Gastrocnemius medialis (tissue), 4 donors: ENCODE results near the gene SRSF3. TPM values are rescaled to one million over a fixed set of nuclear protein-coding genes. Genes with fewer than 3 reads are reported as not detected.

ENCODE experiments used
- ATAC-seq, 2 donors: fragments of 150-250 bp; one replicate each; pipeline ENCODE4 v1.9.1; 2016
- DNase-seq, 2 donors: peaks; one replicate each; pipeline ENCODE4 v3.0.0-alpha.2; 2019
- H3K27ac ChIP-seq, 4 donors: fragments of 200-600 bp; sonication (generic); 1 replicate in 1 of 4; 2 replicates in 3 of 4; pipeline ENCODE4 v1.5.1; 2016 to 2018; ENCODE audit warnings: mild to moderate bottlenecking in 2 of 4, moderate library complexity in 1 of 4
- H3K27me3 ChIP-seq, 3 donors: fragments of 200-600 bp; sonication (generic) in 2 of 3; 1 replicate in 1 of 3; 2 replicates in 2 of 3; pipeline versions ENCODE4 v1.5.1 to v1.6.0; 2016 to 2019; ENCODE audit warnings: mild to moderate bottlenecking in 1 of 3, moderate library complexity in 1 of 3
- H3K36me3 ChIP-seq, 2 donors: fragments of 200-600 bp; sonication (generic) in 1 of 2; one replicate each; pipeline ENCODE4 v1.5.1; 2017 to 2018
- H3K4me1 ChIP-seq, 2 donors: fragments of 200-600 bp; sonication (generic) in 1 of 2; one replicate each; pipeline ENCODE4 v1.5.1; 2016 to 2017; ENCODE audit warnings: mild to moderate bottlenecking in 2 of 2
- H3K4me3 ChIP-seq, 4 donors: fragments of 200-600 bp; sonication (generic) in 3 of 4; 1 replicate in 1 of 4; 2 replicates in 3 of 4; pipeline ENCODE4 v1.5.1; 2016 to 2019; ENCODE audit warnings: mild to moderate bottlenecking in 2 of 4
- H3K9me3 ChIP-seq, 3 donors: fragments of 200-600 bp; sonication (generic) in 2 of 3; 1 replicate in 1 of 3; 2 replicates in 2 of 3; pipeline ENCODE4 v1.5.1; 2016 to 2019
- POLR2A ChIP-seq, 2 donors: fragments of 450-650 bp; IDR thresholded peaks; one replicate each; pipeline ENCODE4 v1.6.1; 2017; ENCODE audit warnings: antibody characterized with exemption in 2 of 2, mild to moderate bottlenecking in 2 of 2, moderate library complexity in 2 of 2
- in situ Hi-C, 4 donors: fragments of 200-750 bp; cut with MboI; loops; one replicate each; pipeline versions ENCODE4 v1.15.0 to v1.8.0; 2017; ENCODE audit warnings: low sequenced_read_pairs in 4 of 4
- intact Hi-C: fragments of 100-400 bp; cut with DNase I; formaldehyde crosslinking; loops from one replicate; pipeline ENCODE4 v1.15.1; 2023; ENCODE audit warnings: low total_unique reads
- total RNA-seq, 4 donors: library from RNA; depleted of rRNA; stranded (reverse); fragments of >200 nt; gene quantifications; one replicate each; pipeline versions ENCODE4 v1.1.0 to v1.2.3, GENCODE V29; 2016
- TF ChIP-seq, protein P1 (sequence below), 5 experiments: fragments of 450-650 bp in 3 of 5; fragments of 200-600 bp in 2 of 5; sonication (generic) in 2 of 5; IDR thresholded peaks in 4 of 5; conservative IDR thresholded peaks in 1 of 5; 1 replicate in 4 of 5; 2 replicates in 1 of 5; pipeline ENCODE4 v1.5.1; 2016 to 2019; ENCODE audit warnings: antibody characterized with exemption in 5 of 5, mild to moderate bottlenecking in 3 of 5, moderate library complexity in 3 of 5

Gene SRSF3
- total RNA-seq, 4 donors from 2014 or later, result 66.3 to 118 (median 83.2) TPM

DNA sequence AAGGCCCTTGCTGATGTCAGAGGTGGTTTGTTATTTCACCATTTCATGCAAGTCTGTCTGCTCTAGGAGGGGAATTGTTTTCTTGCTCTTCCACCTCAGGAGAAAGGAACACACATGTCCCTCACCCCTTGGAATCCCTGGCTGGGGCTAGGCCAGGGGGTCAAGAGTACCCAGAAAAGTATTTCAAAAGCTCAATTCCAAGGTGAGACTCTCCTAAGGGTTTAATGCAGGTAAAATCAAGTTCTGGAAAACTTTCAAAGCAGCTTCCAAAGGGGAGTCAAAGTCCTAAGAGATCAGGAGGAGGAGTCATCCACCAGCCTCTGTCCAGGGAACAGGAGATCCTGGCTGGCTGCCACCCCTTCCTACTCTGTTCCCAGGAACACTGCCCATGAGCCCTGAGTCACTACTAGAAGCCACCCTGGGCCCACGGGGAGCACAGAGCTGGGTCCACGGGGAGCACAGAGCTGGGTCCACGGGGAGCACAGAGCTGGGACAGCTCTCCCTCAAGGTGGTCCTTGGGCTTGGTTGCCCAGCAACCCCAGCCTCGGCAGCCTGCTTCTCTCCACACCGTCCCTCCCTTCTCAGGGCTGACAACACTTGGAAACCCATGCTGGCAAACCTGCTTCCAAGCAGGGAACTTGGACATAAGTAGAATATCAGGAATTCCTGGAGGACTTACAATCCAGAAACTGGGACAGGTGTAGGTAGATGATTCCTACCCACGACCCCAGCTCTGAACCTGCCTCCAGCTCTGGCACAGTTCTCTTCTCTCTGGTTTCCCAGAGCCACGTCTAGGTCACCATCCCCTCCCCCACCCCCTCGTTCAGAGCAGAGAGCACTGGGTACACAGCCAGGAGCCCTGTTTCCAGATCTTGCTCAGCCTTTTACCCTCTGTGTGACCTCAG lies 49.0 kb downstream of the SRSF3 start:
- no peaks in the 10 kb centered on the region for H3K36me3 ChIP-seq
- no peaks in the 10 kb centered on the region for H3K9me3 ChIP-seq
- in situ Hi-C loops, result no loop called here
- peak overlapping the region in 3 of 4 donors; percentile 18 to 41 (median 36) for H3K27ac ChIP-seq
- H3K27me3 ChIP-seq, result no peaks in the 10 kb centered on the region
- intact Hi-C loops, result no loop called here
- H3K4me1 ChIP-seq, result peaks cover 8 to 10% of the 10 kb centered on the region in 2 donors
- H3K4me3 ChIP-seq, result no peak overlapping the region
- TF ChIP-seq, protein P1, sequence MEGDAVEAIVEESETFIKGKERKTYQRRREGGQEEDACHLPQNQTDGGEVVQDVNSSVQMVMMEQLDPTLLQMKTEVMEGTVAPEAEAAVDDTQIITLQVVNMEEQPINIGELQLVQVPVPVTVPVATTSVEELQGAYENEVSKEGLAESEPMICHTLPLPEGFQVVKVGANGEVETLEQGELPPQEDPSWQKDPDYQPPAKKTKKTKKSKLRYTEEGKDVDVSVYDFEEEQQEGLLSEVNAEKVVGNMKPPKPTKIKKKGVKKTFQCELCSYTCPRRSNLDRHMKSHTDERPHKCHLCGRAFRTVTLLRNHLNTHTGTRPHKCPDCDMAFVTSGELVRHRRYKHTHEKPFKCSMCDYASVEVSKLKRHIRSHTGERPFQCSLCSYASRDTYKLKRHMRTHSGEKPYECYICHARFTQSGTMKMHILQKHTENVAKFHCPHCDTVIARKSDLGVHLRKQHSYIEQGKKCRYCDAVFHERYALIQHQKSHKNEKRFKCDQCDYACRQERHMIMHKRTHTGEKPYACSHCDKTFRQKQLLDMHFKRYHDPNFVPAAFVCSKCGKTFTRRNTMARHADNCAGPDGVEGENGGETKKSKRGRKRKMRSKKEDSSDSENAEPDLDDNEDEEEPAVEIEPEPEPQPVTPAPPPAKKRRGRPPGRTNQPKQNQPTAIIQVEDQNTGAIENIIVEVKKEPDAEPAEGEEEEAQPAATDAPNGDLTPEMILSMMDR (IDR thresholded peaks at IDR 0.05 in 4 of 5, conservative IDR thresholded peaks at IDR 0.05 in 1 of 5), result no peak
- no peak for TF ChIP-seq POLR2A (IDR thresholded peaks at IDR 0.05)
- ATAC-seq (peak; percentile 97), DNase-seq (peak; percentile 80 to 92)

DNA sequence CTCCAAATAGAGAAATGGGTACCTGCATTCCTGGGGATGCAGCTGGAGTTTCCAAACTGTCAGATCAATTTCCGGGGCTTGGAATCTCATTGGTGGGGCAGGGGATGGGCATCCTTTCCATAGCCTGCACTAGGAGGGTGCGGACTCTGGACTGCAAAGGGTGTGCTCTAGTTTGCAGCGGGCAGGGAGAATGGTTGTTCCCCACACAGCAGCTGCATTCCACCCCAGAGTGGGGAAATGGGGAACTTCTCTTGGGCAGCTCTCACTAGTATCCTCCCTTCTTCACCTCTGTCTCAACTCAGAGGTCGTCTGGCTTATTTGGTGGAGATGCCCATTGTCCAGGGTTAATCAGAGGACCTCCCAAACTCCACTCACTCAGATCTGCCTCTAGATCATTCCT lies 49.8 kb downstream of the SRSF3 start:
- no peak for ATAC-seq
- in situ Hi-C loops (no loop called here), intact Hi-C loops (no loop called here)
- Histone ChIP-seq H3K4me1 (peaks cover 8 to 10% of the 10 kb centered on the region in 2 donors), H3K4me3 (no peak overlapping the region), H3K36me3 (no peaks in the 10 kb centered on the region), H3K9me3 (no peaks in the 10 kb centered on the region), H3K27ac (no peak overlapping the region), H3K27me3 (no peaks in the 10 kb centered on the region)
- TF ChIP-seq POLR2A (IDR thresholded peaks at IDR 0.05), result no peak
- TF ChIP-seq, protein P1 (IDR thresholded peaks at IDR 0.05 in 4 of 5, conservative IDR thresholded peaks at IDR 0.05 in 1 of 5), result no peak
- no peak for DNase-seq

DNA sequence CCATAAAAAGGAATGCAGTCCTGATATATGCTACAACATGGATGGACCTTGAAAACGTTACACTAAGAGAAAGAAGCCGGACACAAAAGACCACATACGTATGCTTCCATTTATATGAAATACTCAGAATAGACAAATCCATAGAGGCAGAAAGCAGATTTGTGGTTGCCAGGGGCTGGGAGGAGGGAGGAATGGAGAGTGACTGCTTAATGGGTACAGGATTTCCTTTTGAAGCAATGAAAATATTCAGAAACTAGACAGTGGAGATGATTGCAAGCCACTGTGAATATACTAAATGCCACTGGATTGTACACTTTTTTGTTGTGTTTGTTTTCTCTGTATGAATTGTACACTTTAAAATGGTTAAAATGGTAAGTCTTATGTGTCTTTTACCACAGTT lies 54.9 kb downstream of the SRSF3 start:
- Histone ChIP-seq H3K27ac (no peak overlapping the region), H3K9me3 (no peaks in the 10 kb centered on the region), H3K4me3 (no peak overlapping the region), H3K4me1 (no peaks in the 10 kb centered on the region), H3K27me3 (no peaks in the 10 kb centered on the region), H3K36me3 (no peaks in the 10 kb centered on the region)
- intact Hi-C loops (no loop called here), in situ Hi-C loops (no loop called here)
- ATAC-seq (no peak), DNase-seq (no peak)
- no peak for TF ChIP-seq POLR2A (IDR thresholded peaks at IDR 0.05)
- TF ChIP-seq, protein P1 (IDR thresholded peaks at IDR 0.05 in 4 of 5, conservative IDR thresholded peaks at IDR 0.05 in 1 of 5), result no peak

DNA sequence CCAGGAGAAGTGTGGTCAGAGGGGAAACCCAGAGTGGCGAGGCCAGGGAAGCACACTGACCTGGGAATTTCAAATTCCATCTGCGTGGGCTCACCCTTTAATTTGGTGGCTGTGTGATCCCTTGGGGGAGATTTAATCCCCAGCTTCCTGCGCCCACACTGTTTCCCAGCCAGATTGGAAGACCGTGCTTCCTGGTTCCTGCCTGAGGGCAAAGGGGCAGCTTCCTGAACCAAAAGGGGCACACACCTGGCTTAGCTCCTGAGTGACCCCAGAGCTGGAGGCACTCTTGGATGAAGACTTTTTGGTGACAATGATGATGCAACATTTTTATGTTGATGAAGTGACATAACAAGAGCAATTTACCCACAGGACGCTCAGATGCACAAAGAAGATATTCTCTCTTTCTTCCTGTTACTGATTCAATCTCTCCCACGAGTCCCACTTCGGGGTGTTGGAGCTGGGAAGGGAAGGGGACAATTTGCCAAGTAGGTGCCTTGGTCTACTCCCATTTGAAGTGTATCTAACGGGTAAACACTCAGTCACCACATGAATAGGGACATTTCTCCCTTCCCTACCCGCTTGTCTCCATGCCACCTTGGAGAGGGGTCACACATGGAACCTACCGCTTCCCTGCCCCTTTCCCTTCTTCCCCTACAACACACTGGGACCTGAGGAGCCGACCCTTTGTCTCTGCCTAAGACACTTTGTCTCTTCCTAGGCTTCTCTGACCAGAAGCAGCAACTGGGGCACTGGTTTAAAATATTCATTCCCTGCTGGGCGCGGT lies 55.7 kb downstream of the SRSF3 start:
- H3K9me3 ChIP-seq, result no peaks in the 10 kb centered on the region
- no peak overlapping the region for H3K27ac ChIP-seq
- H3K27me3 ChIP-seq, result no peaks in the 10 kb centered on the region
- DNase-seq (no peak), ATAC-seq (no peak)
- no peak for TF ChIP-seq POLR2A (IDR thresholded peaks at IDR 0.05)
- TF ChIP-seq, protein P1 (IDR thresholded peaks at IDR 0.05 in 4 of 5, conservative IDR thresholded peaks at IDR 0.05 in 1 of 5), result no peak
- in situ Hi-C loops, result no loop called here
- H3K4me1 ChIP-seq, result no peaks in the 10 kb centered on the region
- H3K36me3 ChIP-seq, result no peaks in the 10 kb centered on the region
- intact Hi-C loops, result no loop called here
- H3K4me3 ChIP-seq, result no peak overlapping the region
